GDM1 (cell line): ENCODE data around the gene POLD1.
"Not testable (repeated sequence)": the region's sequence is repeated elsewhere in the genome, so short reads cannot be mapped to it uniquely, and the experiment has no call there.

Experiments used
- DNase-seq: peaks from one replicate; lab custom pipeline; 2025; lab: John Stamatoyannopoulos, UW

POLD1 gene

DNA sequence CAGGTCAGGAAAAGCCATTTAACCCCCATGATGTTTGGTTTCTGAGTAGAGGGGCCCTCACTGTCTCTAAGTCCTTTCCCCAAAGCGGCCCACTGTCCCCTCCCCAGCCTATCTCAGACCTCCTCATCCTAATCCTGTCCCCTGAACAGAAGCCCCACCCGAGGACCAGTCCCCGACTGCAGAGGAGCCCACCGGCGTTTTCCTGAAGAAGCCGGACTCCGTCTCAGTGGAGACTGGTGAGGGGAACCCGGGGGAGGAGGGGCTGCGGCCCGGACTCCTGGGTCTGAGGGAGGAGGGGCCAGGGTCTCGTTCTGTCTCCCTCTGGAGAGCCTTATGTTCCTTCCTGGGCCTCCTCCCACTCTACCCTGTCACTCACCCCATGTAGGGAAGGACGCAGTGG is 51.5 kb downstream of the POLD1 start:
- no peak for DNase-seq

DNA sequence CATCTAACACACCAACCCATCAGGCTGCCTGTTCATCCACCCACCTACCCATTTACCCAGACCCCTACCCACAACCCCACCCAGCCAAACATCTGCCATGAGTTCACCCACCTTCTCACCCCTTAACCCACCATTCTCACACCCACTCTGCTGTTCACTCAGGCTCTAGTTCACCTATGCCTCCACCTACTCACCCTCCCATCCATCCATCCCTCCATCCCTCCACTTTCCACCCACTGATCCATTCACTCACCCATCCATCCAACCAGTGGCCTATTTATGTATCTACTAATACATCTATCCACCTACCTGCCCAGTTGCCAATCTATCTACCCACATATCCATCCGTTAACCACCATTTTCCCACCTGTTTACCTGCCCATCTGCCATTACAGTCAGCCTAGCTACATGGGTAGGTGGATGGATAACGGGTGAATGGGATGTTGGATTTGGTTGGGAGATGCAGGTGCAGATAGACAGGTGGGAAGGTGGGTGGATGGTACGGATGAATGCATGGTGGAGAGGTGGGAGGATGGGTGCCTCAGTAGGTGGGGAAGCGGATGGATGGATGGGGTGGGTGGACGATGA is 53.8 kb downstream of the POLD1 start:
- DNase-seq = no peak

DNA sequence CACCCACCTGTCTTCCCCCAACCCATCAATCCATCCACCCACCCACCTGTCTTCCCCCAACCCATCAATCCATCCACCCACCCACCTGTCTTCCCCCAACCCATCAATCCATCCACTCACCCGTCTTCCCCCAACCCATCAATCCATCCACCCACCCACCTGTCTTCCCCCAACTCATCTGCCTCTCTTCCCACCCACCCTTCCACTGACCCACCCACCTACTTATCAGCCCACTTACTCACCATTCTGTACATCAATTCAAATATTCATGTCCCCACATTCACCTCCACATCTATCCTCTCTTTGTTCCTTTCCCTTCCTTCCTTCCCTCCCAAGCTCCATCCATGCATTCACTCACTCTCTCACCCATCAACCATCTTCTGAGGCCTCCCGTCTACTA is 55.0 kb downstream of the POLD1 start:
- DNase-seq = not testable (repeated sequence)

DNA sequence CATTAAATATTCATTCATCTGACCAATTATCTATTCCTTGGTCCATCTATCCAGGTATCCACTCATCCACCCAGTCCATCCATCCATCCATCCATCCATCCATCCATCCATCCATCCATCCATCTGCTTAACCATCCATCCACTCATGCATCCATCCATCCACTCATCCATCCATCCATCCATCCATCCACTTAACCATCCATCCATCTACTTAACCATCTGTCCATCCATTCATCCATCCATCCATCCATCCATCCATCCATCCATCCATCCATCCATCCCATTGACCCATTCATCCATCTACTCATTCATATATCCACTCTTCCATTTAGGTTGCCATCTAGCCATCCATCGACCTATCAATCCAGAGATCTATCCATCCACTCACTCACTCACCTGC is 59.9 kb downstream of the POLD1 start:
- DNase-seq = no peak

DNA sequence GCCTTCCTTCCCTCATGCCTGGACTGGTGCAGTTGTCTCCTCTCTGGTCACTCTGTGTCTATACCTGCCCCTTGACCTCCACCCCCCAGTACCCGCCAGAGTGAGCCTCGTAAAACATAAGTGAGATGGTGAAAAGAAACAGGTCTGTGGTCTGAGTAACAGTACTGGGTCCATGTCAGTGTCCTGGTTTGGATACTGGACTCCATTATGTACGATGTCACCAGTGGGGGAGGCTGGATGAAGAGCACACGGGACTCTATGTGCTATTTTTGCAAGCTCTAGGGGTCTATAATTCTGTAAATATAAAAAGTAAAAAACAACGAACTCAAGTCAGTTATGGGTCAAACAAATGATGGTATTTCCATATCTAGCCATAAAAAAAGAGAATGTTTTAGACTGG is 62.9 kb downstream of the POLD1 start:
- no peak for DNase-seq

DNA sequence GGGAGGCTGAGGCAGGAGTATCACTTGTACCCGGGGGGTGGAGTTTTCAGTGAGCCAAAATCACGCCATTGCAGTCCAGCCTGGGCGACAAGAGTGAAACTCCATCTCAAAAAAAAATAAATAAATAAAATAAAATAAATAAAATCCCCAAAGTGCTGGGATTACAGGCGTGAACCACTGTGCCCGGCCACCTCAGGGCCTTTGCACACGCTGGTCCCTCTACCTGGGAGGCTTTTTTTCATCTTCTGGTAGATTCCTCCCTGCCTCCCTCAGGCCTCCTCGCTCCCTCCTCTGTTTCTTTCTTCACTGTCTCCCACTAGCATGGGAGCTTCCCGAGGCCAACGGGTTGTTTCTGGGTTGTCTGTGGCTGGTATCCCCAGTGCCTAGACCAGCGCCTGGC is 63.6 kb downstream of the POLD1 start:
- no peak for DNase-seq

DNA sequence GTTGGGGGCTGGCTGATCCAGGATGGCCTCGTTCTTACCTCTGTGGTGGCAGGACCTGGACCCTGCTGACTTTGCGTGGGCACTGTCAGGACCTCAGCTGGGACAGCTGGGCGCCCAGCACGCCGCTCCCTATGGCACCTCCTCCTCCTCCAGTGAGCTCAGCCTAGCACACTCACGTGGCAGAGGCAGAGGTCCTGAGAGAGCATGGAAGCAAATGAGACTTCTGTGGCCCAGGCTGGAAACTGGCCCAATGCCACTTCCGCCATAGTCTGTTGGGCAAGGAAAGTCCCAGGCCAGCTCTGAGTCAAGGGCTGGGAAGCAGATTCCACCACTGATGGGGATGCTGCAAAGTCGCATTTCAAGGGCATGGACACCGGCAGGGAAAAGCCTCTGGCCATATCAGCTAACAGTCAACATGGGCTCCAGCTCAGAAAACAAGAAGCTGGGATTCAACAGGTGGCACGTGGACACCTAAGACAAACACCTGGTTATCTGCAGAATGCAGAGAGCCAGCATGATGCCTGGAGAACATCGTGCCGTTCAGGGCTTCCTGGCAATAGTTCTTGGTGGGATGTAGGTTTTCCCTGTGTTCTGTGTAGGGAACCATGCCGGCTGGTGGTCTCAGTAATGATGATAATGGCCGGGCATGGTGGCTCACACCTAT is 65.2 kb downstream of the POLD1 start:
- no peak for DNase-seq

DNA sequence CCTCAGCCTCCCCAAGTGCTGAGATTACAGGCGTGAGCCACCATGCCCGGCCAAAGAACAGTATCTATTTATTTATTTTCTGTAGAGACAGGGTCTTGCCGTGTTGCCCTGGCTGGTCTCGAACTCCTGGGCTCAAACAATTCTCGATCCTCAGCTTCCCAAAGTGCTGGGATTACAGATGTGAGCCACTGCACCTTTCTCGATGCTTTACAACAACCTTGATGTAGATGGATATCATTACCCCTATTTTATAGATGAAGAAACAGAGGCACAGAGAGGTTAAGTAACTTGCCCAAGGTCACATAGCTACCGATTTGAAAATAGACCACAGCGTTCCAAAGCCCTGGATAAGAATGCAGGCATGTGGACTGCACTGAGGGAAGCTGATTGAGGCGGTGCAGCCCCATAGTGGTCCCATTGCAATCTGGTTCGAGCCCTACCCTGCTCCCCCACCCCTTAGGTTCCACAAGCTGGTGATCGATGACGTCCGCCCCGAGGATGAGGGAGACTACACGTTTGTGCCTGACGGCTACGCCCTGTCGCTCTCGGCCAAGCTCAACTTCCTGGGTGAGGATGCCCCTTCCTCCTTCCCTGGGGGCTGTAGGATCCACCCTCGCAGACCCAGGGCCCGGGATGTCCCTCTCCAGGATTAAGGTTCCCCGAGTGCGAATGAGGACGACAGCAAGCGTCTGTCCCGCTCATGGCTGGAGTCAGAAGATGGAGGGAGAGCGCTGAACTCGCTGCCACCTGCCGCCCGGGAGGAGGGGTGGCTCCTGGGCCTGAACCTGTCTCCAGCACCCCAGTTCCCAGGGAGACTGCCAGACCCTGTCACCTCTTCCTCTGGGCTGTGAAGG is 66.4 kb downstream of the POLD1 start:
- no peak for DNase-seq

DNA sequence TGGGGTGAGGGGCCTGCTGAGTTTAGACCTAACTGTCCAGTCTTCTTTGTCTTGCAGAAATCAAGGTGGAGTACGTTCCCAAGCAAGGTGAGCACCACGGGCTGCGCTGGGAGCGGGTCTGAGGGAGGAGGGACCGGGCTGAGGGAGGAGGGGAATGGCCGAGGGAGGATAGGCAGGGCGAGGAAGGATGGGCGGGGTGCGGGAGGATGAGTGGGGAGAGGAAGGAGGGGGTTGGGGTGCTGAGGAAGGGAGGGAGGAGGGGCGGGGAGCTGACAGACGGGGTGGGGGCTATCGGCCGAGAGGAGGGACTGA is 67.0 kb downstream of the POLD1 start:
- DNase-seq = no peak

DNA sequence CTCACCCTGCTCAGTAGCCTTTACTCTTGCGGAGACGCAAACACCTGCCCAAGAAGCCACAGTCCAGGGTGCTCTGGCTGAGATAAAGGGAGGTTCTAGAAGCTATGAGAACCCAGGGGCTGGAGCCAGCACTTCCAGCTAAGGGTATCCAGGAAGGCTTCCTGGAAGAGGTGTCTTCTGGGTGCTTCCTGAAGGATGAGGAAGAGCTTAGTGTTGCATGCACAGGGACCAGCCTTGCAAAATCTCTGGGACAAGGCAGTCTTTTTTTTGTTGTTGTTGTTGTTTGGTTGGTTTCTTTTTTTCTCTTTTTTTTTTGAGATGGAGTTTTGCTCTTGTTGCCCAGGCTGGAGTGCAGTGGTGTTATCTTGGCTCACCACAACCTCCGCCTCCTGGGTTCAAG is 69.1 kb downstream of the POLD1 start:
- no peak for DNase-seq

DNA sequence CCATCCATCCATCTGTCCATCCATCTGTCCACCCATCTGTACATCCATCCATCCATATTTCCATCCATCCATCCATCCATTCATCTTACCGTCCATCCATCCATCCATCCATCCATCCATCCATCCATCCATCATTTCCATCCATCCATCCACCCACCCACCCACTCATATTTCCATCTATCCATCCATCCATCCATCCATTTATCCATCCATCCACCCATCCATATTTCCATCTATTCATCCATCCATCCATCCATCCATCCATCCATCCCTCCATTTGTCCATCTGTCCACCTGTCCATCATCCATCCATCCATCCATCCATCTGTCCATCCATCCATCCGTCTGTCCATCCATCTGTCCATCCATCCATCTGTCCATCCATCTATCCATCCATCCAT is 71.8 kb downstream of the POLD1 start:
- no peak for DNase-seq

DNA sequence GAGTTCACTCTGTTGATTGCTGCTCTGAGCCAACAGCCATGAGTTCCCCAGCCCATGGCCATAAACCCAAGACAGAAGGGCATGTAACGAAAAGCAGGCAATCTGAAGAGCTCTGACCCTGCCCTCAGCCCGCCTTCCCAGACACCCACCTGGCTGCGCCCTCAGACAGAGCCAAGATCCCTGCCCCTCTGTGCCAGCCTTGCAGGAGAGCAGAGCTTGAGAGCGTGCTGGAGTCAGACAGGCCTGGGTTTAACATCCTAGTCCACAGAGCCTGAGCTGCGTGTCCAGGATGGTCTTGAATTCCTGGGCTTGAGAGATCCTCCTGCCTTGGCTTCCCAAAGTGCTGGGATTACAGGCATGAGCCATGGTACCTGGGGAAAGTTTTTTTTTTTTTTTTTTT is 73.2 kb downstream of the POLD1 start:
- no peak for DNase-seq

DNA sequence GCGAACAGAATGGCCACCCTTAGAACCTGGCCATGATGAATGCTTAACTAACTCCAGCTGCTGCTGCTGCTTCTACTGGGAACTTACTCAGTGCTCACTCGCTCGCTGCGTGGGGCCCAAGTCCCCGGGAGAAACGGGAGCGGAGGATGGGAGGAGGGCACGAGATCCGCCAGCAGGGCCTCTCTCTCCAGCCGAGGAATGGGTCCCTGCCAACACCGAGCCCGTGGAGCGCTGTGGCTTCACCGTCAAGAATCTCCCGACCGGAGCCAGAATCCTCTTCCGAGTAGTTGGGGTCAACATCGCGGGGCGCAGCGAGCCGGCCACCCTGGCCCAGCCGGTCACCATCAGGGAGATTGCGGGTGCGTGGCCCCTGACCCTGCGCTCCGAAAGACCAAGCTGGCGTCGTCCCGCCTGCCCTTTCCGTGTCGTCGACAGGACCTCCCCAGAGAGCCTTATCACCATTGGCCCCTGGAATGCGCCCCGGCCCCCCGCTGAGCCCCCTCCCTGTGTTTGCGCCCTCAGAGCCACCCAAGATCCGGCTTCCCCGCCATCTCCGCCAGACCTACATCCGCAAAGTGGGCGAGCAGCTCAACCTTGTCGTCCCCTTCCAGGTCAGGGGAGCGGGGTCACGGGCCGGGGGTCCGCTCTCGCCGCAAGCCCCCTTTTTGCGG is 74.4 kb downstream of the POLD1 start:
- no peak for DNase-seq

DNA sequence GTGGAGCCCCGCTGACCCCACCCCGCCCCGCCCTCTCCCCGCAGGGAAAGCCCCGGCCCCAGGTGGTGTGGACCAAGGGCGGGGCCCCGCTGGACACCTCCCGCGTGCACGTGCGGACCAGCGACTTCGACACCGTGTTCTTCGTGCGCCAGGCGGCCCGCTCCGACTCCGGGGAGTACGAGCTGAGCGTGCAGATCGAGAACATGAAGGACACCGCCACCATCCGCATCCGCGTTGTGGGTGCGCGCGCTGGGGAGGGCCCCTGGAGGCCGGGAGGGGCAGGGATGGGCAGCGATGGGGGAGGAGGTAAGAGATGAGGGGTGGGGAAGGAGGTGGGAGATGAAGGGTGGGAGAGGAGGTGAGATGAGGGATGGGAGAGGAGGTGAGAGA is 74.9 kb downstream of the POLD1 start:
- no peak for DNase-seq

DNA sequence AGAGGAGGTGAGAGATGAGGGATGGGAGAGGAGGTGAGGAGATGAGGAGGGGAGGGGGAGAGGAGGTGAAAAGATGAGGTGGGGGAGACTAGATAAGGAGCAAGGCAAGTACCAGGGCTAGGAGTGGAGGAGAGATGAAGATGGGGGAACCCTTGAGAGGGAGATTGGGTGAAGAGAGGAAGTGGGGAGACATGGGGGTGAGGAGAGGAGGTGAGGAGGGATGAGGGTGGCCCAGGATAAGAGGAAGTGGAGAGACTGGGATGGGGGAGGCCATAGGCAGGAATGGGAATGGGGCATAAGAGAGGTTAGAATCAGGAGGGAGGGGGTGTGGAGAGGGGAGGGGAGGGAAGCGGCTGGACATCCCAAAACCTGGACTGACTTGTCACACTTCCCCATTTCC is 75.5 kb downstream of the POLD1 start:
- no peak for DNase-seq

DNA sequence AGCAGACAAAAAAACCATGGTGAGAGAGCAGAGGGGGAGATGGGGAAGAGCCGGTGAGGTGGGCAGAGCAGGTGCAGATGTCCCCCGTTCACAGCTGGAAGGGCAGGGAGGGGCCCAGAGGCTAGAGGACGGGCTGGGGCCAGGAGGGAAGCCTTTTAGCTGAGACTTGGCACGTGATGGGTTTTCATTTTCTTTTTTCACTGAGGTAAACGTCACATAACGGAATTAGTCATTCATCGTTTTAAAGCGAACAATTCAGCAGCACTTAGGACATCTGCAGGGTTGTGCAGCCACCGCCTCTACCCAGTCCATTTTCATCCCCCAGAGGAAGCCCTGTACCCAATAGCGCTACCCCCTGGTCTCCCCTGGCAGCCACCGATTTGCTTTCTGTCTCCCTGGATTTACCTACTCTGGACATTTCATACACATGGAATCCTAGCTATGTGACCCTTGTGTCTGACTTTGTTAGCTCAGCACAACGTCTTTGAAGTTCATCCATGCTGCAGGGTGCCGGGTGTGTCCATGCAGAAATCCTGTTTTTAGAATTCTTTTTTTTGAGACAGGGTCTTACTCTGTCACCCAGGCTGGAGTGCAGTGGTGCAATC is 76.1 kb downstream of the POLD1 start:
- no peak for DNase-seq

DNA sequence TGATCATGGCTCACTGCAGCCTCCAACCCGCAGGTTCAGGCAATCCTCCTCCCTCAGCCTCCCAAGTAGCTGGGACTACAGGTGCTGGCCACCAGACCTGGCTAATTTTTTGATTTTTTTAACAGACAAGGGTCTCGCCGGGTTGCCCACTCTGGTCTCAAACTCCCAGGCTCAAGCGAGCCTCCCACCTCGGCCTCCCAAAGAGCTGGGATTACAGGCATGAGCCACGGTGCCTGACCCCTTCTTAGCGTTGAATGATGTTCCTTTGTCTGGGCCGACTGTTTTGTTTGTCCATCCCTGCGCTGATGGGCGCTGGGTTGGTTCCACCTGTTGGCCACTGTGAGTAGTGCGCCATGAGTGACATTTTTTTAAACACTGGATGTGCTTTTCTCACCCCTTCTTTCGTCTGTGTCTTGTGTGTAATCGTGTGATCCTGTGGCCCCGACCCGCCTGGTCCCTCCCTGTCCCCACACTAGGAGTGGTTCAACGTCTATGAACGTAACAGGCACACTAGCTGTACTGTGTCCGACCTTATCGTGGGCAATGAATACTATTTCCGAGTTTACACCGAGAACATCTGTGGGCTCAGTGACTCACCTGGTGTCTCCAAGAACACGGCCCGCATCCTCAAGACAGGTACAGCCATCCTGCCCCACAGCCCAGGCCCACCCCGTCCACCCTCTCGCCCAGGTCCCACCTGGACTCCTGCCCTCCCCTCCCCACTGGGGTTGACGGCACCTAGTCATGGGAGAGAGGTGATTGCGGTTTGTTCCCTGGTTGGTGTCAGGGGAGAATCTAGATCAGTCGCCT is 77.1 kb downstream of the POLD1 start:
- peak; percentile 63 for DNase-seq

DNA sequence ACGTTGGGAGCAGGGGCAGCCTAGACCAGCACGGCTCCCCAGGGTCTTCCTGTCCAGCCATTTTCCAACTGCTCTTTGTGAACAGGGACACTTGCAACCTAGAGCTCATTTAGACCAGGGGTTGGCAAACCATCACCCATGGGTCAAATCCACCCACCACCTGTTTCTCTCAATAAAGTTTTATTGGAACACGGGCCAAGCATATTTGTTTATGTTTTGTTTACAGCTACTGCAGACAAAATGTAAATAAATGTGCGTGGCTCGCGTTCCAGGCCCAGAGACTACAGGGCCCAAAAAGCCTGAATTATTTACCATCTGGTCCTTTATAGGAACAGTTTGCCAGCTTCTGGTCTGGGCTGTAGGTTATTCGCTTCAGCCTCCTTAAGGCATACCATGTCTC is 78.8 kb downstream of the POLD1 start:
- DNase-seq = no peak

DNA sequence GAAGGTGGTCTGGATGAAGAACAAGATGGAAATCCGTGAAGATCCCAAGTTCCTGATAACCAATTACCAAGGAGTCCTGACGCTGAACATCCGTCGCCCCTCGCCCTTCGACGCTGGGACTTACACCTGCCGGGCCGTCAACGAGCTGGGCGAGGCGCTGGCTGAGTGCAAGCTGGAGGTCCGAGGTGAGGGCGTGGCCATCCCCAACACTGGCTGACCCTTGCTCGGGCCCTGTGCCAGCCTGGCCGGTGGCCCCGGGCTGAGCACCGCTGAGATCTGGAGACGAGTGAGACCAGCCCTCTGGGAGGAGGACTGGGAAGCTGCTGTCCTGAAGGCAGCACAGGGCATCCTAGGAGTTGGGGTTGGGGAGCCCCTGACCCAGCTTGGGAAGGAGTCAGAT is 80.2 kb downstream of the POLD1 start:
- no peak for DNase-seq

DNA sequence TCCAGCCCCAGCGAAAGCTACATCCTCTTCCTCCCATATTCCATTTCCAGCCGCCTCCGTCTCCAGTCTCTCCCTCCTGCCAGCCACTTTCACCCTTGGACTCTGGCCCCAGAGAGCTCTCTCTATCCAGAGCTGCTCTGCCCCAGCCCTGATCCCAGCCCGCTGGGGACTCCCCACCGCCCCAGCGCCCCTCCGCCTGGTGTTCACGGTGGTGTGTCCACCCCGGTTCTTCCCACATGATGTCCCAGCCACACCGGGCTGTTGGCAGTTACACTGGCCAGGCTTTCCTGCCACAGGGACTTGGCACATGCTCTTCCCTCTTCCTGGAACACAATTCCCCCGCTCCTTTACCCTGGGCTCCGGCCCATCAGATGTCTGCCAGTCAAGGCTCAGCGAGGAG is 80.9 kb downstream of the POLD1 start:
- no peak for DNase-seq

DNA sequence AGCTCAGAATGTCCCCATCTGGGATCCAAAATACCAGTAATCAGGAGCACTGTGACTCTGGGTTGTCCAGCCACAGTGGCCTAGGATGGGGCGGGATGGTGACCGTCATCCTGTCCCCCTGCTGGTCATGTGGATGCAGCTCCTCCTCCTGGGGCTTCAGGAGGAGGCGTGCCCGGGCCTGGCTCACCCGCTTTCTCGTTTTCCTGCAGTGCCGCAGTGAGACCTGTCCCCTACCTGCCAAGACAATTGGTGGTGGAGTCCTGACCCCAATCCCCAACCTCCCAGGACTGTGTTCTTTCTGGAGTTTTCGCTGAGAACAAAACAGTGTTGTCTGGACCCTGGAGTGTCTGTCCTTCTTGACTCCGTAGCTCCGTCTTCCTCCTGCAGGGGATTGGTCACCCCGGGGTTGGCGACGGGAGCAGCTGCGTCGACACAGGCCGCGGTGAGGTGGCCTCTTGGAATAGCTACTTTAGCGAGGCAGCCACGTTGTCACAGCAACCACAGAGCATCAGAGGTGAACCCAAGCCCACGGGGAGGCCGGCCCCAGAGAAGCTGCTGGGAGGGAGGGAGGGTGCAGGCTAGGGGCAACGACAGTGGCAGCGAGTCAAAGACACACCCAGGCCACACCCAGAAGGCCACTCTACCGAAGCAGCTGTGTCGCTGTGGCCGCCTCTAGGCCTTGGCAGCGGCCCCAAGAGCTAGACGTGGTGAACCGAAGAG is 82.0 kb downstream of the POLD1 start:
- no peak for DNase-seq
